Stomach (tissue), 9 donors: ENCODE data around the gene ABI3BP. TPM values are rescaled to one million over a fixed set of nuclear protein-coding genes. Genes with fewer than 3 reads are reported as not detected.
A peak's percentile ranks its signal among the peaks of the same experiment; 100 is the strongest.

Experiments
- DNase-seq, 2 donors: peaks; one replicate each; pipeline versions ENCODE4 v3.0.0 to v3.0.0-alpha.2; 2013 to 2019
- H3K27ac ChIP-seq, 5 donors: fragments of 200-600 bp in 4 of 5; sonication (generic) in 4 of 5; one replicate each; pipeline ENCODE4 v1.5.1; 2013 to 2019; ENCODE audit warnings: mild to moderate bottlenecking in 1 of 5, moderate library complexity in 1 of 5
- H3K27me3 ChIP-seq, 3 donors: fragments of 200-600 bp; sonication (generic); one replicate each; pipeline ENCODE4 v1.5.1; 2017 to 2019; ENCODE audit warnings: mixed run types in 1 of 3
- H3K36me3 ChIP-seq, 4 donors: fragments of 200-600 bp; sonication (generic); 1 replicate in 3 of 4; 2 replicates in 1 of 4; pipeline ENCODE4 v1.5.1; 2016 to 2019
- H3K4me1 ChIP-seq, 4 donors: fragments of 200-600 bp; sonication (generic); one replicate each; pipeline ENCODE4 v1.5.1; 2016 to 2019
- H3K4me3 ChIP-seq, 4 donors: fragments of 200-600 bp; sonication (generic) in 3 of 4; one replicate each; pipeline ENCODE4 v1.5.1; 2016 to 2019; ENCODE audit warnings: mild to moderate bottlenecking in 1 of 4
- H3K9me3 ChIP-seq, 4 donors: fragments of 200-600 bp; sonication (generic); one replicate each; pipeline ENCODE4 v1.5.1; 2016 to 2019
- CTCF ChIP-seq, 7 experiments: fragments of 450-650 bp in 4 of 7; fragments of 200-600 bp in 3 of 7; sonication (generic) in 3 of 7; IDR thresholded peaks; one replicate each; pipeline ENCODE4 v1.5.1; 2016 to 2019; ENCODE audit warnings: antibody characterized with exemption in 7 of 7, control low read depth in 2 of 7, mild to moderate bottlenecking in 1 of 7
- EP300 ChIP-seq: sonication (generic); formaldehyde crosslinking; IDR thresholded peaks from one replicate; pipeline ENCODE4 v1.6.1; 2017; ENCODE audit warnings: antibody characterized with exemption
- POLR2A ChIP-seq, 4 donors: fragments of 450-650 bp; IDR thresholded peaks; one replicate each; pipeline ENCODE4 v1.6.1; 2016; ENCODE audit warnings: antibody characterized with exemption in 4 of 4, control low read depth in 2 of 4, mild to moderate bottlenecking in 1 of 4, moderate library complexity in 1 of 4
- POLR2AphosphoS5 ChIP-seq, 3 donors: sonication (generic); formaldehyde crosslinking; IDR thresholded peaks; one replicate each; pipeline ENCODE4 v1.6.1; 2016; ENCODE audit warnings: antibody characterized with exemption in 3 of 3
- whole genome bisulfite sequencing, 5 donors: extraction: QIAGEN DNeasy Blood & Tissue Kit in 3 of 5; methylation state at CpG; one replicate each; pipeline versions ENCODE4 v1.1.5 to v1.1.7; 2013 to 2018; 5-methylcytosine and 5-hydroxymethylcytosine counted together
- intact Hi-C: fragments of 100-400 bp; cut with DNase I; formaldehyde crosslinking; loops from one replicate; pipeline ENCODE4 v1.15.1; 2023; ENCODE audit warnings: low total_unique reads
- polyA plus RNA-seq, 3 donors: library from polyadenylated mRNA; stranded (reverse); fragments of 200-250 nt; gene quantifications; one replicate each; pipeline ENCODE4 v1.2.3, GENCODE V29; 2013
- total RNA-seq, 5 donors: library from RNA; depleted of rRNA; stranded (reverse); fragments of >200 nt; gene quantifications; one replicate each; pipeline versions ENCODE4 v1.1.0 to v1.2.3, GENCODE V29; 2014 to 2016
- donor health status: healthy with polysubstance abuse.
- donor health status: Bipolar disorder and iron deficiency.
- donor health status: healthy.

The ABI3BP gene
- total and polyA plus RNA-seq, 8 donors = 1.5 to 252 (median 21.7) TPM

GRCh38 chr3:100740207-100740606, 253.0 kb downstream of the ABI3BP start:
- intact Hi-C loops = no loop called here
- WGBS, 5 donors = 89 to 98% (median 96%) methylated on average over 1 of the region's 1 CpG
- Histone ChIP-seq H3K36me3 (peaks cover 25 to 97% (median 89%) of the 10 kb centered on the region in 4 donors), H3K4me3 (no peak overlapping the region), H3K27me3 (no peaks in the 10 kb centered on the region), H3K27ac (no peak overlapping the region), H3K9me3 (no peaks in the 10 kb centered on the region), H3K4me1 (peaks cover 0 to 27% (median 9%) of the 10 kb centered on the region in 4 donors)
- no peak for TF ChIP-seq POLR2A (IDR thresholded peaks at IDR 0.05)
- TF ChIP-seq EP300 = no peak
- TF ChIP-seq CTCF (IDR thresholded peaks at IDR 0.05) = no peak
- no peak for TF ChIP-seq POLR2AphosphoS5 (IDR thresholded peaks at IDR 0.05)
- DNase-seq = no peak

GRCh38 chr3:100737334-100737733, 255.9 kb downstream of the ABI3BP start:
- Histone ChIP-seq H3K9me3 (no peaks in the 10 kb centered on the region), H3K27me3 (no peaks in the 10 kb centered on the region), H3K27ac (no peak overlapping the region), H3K36me3 (peaks cover 21 to 94% (median 88%) of the 10 kb centered on the region in 4 donors), H3K4me3 (no peak overlapping the region), H3K4me1 (peaks cover 0 to 43% (median 15%) of the 10 kb centered on the region in 4 donors)
- peak in 1 of 2 donors; percentile 52 for DNase-seq
- intact Hi-C loops = no loop called here
- no peak for TF ChIP-seq POLR2AphosphoS5 (IDR thresholded peaks at IDR 0.05)
- peak in 2 of 7 experiments; percentile 8 to 10 for TF ChIP-seq CTCF (IDR thresholded peaks at IDR 0.05)
- WGBS, 5 donors = 14 to 31% (median 20%) methylated on average over 2 of the region's 2 CpGs

DNA sequence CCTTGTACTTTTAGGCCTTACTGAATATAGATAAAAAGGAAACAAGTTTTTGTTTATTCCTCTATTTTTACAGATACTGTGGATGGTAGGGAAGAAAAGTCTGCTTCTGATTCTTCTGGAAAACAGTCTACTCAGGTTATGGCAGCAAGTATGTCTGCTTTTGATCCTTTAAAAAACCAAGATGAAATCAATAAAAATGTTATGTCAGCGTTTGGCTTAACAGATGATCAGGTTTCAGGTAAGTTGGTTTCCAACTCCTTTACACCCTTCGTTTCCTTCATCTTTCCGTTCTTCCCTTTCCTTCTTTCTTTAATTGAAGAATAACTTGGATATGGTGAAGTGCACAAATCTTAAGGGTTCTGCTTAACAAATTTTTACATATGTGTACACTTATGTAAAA, 260.8 kb downstream of the ABI3BP start:
- H3K36me3 ChIP-seq = peaks cover 0 to 90% (median 84%) of the 10 kb centered on the region in 4 donors

DNA sequence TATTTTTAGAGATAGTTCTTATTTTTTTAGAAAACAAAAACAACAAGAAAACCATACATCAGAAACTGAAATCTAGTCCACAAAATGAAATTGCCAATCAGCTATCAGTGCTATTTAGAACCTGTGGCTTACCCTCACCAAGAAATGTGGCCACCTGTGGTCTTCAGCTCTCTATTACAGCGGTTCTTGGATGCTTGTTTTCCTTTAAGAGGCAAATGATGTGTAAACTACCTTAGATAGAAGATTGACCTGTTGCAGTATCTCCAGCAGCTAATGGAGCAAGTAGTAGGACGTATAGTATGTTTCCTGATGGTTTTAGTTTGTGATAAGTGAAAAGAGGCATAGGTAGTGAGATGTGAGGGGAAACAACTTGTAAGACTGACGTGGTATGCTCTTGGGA, 262.7 kb downstream of the ABI3BP start:
- no peak for TF ChIP-seq POLR2A (IDR thresholded peaks at IDR 0.05)
- no peak for TF ChIP-seq POLR2AphosphoS5 (IDR thresholded peaks at IDR 0.05)
- no peak for TF ChIP-seq EP300
- no peak for TF ChIP-seq CTCF (IDR thresholded peaks at IDR 0.05)
- DNase-seq = no peak
- intact Hi-C loops = no loop called here
- H3K27me3 ChIP-seq = no peaks in the 10 kb centered on the region
- H3K27ac ChIP-seq = no peak overlapping the region
- no peaks in the 10 kb centered on the region for H3K9me3 ChIP-seq
- 70 to 83% (median 80%) methylated on average over 3 of the region's 3 CpGs for WGBS, 5 donors
- H3K4me3 ChIP-seq = no peak overlapping the region
- H3K36me3 ChIP-seq = peaks cover 0 to 92% (median 83%) of the 10 kb centered on the region in 4 donors
- peaks cover 0 to 31% (median 12%) of the 10 kb centered on the region in 4 donors for H3K4me1 ChIP-seq

More for the DNA sequence above, 260.8 kb downstream of the ABI3BP start:
- intact Hi-C loops = no loop called here
- Histone ChIP-seq H3K4me3 (no peak overlapping the region), H3K27me3 (no peaks in the 10 kb centered on the region), H3K4me1 (peaks cover 0 to 36% (median 17%) of the 10 kb centered on the region in 4 donors), H3K9me3 (no peaks in the 10 kb centered on the region), H3K27ac (no peak overlapping the region)
- 85 to 94% (median 90%) methylated on average over 3 of the region's 3 CpGs for WGBS, 5 donors
- DNase-seq = no peak
- TF ChIP-seq POLR2A (IDR thresholded peaks at IDR 0.05) (no peak), POLR2AphosphoS5 (IDR thresholded peaks at IDR 0.05) (no peak), CTCF (IDR thresholded peaks at IDR 0.05) (no peak), EP300 (no peak)
